ENCODE results near the gene GSDME. TPM values are rescaled to one million over a fixed set of nuclear protein-coding genes. Genes with fewer than 3 reads are reported as not detected.
A peak's percentile ranks its signal among the peaks of the same experiment; 100 is the strongest.

GSDME gene
- total and polyA plus RNA-seq, 4 experiments from 2014 or later, result 0.46 to 1.7 (median 0.92) TPM

- intact Hi-C loops (cut with micrococcal nuclease), result no loop called here
- Mint-ChIP-seq H3K4me3 (no peak overlapping the region), H3K9me3 (peaks cover 0 to 23% (median 14%) of the 10 kb centered on the region in 8 donors), H3K4me1 (peaks cover 0 to 6% (median 5%) of the 10 kb centered on the region in 4 donors), H3K27me3 (peaks cover 6 to 14% of the 10 kb centered on the region in 2 donors), H3K36me3 (no peaks in the 10 kb centered on the region), H3K27ac (no peak overlapping the region)
- CTCF ChIA-PET (ENCODE audit: partially characterized antibody), result no interaction called here
- DNase-seq, result no peak
- POLR2A ChIA-PET (ENCODE audit: partially characterized antibody), result no interaction called here
- H3K36me3 ChIP-seq (ENCODE audit: insufficient read depth, low read length), result no peaks in the 10 kb centered on the region
- H3K27ac ChIP-seq (ENCODE audit: low read depth, low read length), result no peak overlapping the region
- H3K9me3 ChIP-seq (ENCODE audit: control insufficient read depth in 1 of 2, low read length in 2 of 2), result no peaks in the 10 kb centered on the region
- peaks cover 5% of the 10 kb centered on the region for H3K4me1 ChIP-seq (ENCODE audit: insufficient read depth, low read length)
- H3K27me3 ChIP-seq (ENCODE audit: insufficient read depth, low read length), result no peaks in the 10 kb centered on the region
- H3K4me3 ChIP-seq (ENCODE audit: low read length in 2 of 2), result no peak overlapping the region
Observed at GRCh38 chr7:24733414-24734060, 23.7 kb downstream of the GSDME start.

GRCh38 chr7:24732646-24733413, 24.4 kb downstream of the GSDME start:
- intact Hi-C loops (cut with micrococcal nuclease), result no loop called here
- CTCF ChIA-PET (ENCODE audit: partially characterized antibody), result no interaction called here
- Mint-ChIP-seq H3K27me3 (peaks cover 6 to 14% of the 10 kb centered on the region in 2 donors), H3K4me1 (peaks cover 3 to 13% (median 11%) of the 10 kb centered on the region in 4 donors), H3K4me3 (no peak overlapping the region), H3K9me3 (peaks cover 0 to 16% (median 8%) of the 10 kb centered on the region in 8 donors), H3K27ac (no peak overlapping the region), H3K36me3 (no peaks in the 10 kb centered on the region)
- Histone ChIP-seq H3K36me3 (ENCODE audit: insufficient read depth, low read length) (no peaks in the 10 kb centered on the region), H3K4me1 (ENCODE audit: insufficient read depth, low read length) (peaks cover 11% of the 10 kb centered on the region), H3K9me3 (ENCODE audit: control insufficient read depth in 1 of 2, low read length in 2 of 2) (no peaks in the 10 kb centered on the region), H3K27me3 (ENCODE audit: insufficient read depth, low read length) (no peaks in the 10 kb centered on the region), H3K4me3 (ENCODE audit: low read length in 2 of 2) (no peak overlapping the region), H3K27ac (ENCODE audit: low read depth, low read length) (no peak overlapping the region)
- POLR2A ChIA-PET (ENCODE audit: partially characterized antibody), result no interaction called here
- no peak for DNase-seq

- no peaks in the 10 kb centered on the region for H3K36me3 Mint-ChIP-seq
- no peak for DNase-seq
- Histone ChIP-seq H3K4me1 (ENCODE audit: insufficient read depth, low read length) (peaks cover 11% of the 10 kb centered on the region), H3K9me3 (ENCODE audit: control insufficient read depth in 1 of 2, low read length in 2 of 2) (no peaks in the 10 kb centered on the region), H3K36me3 (ENCODE audit: insufficient read depth, low read length) (no peaks in the 10 kb centered on the region), H3K27me3 (ENCODE audit: insufficient read depth, low read length) (no peaks in the 10 kb centered on the region), H3K4me3 (ENCODE audit: low read length in 2 of 2) (no peak overlapping the region), H3K27ac (ENCODE audit: low read depth, low read length) (no peak overlapping the region)
- intact Hi-C loops (cut with micrococcal nuclease), result no loop called here
- H3K9me3 Mint-ChIP-seq, result peaks cover 0 to 11% (median 5%) of the 10 kb centered on the region in 8 donors
- peaks cover 6 to 14% of the 10 kb centered on the region in 2 donors for H3K27me3 Mint-ChIP-seq
- H3K4me3 Mint-ChIP-seq, result no peak overlapping the region
- H3K27ac Mint-ChIP-seq, result no peak overlapping the region
- peaks cover 6 to 23% (median 20%) of the 10 kb centered on the region in 4 donors for H3K4me1 Mint-ChIP-seq
- ChIA-PET POLR2A (ENCODE audit: partially characterized antibody) (no interaction called here), CTCF (ENCODE audit: partially characterized antibody) (no interaction called here)
Observed at GRCh38 chr7:24731313-24731712, 26.0 kb downstream of the GSDME start.

DNA sequence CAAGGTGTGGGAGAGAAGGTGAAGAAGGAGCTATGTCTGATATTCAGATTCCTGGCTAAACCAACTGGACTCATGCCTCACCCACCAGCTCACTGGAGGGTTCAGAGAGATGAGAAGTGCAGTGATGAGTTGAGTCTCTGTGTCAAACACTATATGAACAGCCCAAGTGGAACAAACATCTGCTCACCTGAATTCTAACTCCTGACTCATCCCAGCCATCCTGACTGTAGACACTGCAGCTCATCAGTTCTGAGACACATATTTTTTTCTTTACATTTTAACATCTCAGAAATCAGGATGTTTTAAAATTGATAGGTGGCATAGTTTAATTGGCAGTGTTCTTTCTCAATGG, 27.3 kb downstream of the GSDME start:
- no peak overlapping the region for H3K4me3 Mint-ChIP-seq
- intact Hi-C loops (cut with micrococcal nuclease), result no loop called here

DNA sequence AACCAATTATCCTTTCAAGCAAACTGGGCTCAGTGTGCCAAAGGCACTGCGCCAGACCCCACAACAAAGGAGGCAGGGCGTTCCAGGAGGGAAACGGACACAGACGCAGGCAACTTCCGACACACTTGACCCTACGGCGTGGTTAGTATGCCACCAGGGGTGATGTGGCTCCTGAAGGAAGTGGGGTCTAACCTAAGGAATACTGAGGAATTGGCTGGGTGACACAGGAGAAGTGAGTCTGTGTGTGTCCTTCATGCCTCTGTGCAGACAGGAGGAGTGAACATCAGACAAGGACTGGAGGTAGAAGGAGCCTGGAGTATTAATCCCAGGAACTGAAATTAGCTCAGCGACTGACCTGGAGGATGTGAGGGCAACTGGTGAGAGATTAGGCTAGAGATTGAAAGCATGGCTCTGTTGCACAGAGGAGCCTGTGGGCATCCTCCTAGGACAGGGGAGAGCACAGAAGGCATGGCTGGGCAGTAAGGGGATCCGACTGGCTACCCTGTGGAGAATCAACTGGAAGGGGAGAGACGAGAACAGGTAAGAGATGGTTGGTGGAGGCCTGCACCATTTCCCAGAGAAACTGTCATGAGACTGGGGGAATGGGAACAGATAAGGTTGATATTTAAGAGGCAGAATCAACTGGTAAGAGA, 27.8 kb downstream of the GSDME start:
- peaks cover 4 to 17% of the 10 kb centered on the region in 2 donors for H3K27me3 Mint-ChIP-seq
- POLR2A ChIA-PET (ENCODE audit: partially characterized antibody), result no interaction called here
- H3K27ac Mint-ChIP-seq, result no peak overlapping the region
- no peaks in the 10 kb centered on the region for H3K36me3 ChIP-seq (ENCODE audit: insufficient read depth, low read length)
- peaks cover 11% of the 10 kb centered on the region for H3K4me1 ChIP-seq (ENCODE audit: insufficient read depth, low read length)
- H3K4me3 ChIP-seq (ENCODE audit: low read length in 2 of 2), result no peak overlapping the region
- H3K4me1 Mint-ChIP-seq, result peaks cover 6 to 23% (median 20%) of the 10 kb centered on the region in 4 donors
- CTCF ChIA-PET (ENCODE audit: partially characterized antibody), result no interaction called here
- peaks cover 0 to 3% of the 10 kb centered on the region in 2 donors for H3K36me3 Mint-ChIP-seq
- DNase-seq, result no peak
- H3K4me3 Mint-ChIP-seq, result no peak overlapping the region
- H3K27me3 ChIP-seq (ENCODE audit: insufficient read depth, low read length), result no peaks in the 10 kb centered on the region
- peaks cover 0 to 3% (median 0%) of the 10 kb centered on the region in 8 donors for H3K9me3 Mint-ChIP-seq
- intact Hi-C loops (cut with micrococcal nuclease), result no loop called here
- no peaks in the 10 kb centered on the region for H3K9me3 ChIP-seq (ENCODE audit: control insufficient read depth in 1 of 2, low read length in 2 of 2)
- H3K27ac ChIP-seq (ENCODE audit: low read depth, low read length), result no peak overlapping the region

More for the DNA sequence above, 27.3 kb downstream of the GSDME start:
- H3K9me3 Mint-ChIP-seq, result peaks cover 0 to 7% (median 0%) of the 10 kb centered on the region in 8 donors
- Histone ChIP-seq H3K9me3 (ENCODE audit: control insufficient read depth in 1 of 2, low read length in 2 of 2) (no peaks in the 10 kb centered on the region), H3K4me1 (ENCODE audit: insufficient read depth, low read length) (peaks cover 11% of the 10 kb centered on the region), H3K27me3 (ENCODE audit: insufficient read depth, low read length) (no peaks in the 10 kb centered on the region), H3K4me3 (ENCODE audit: low read length in 2 of 2) (no peak overlapping the region), H3K36me3 (ENCODE audit: insufficient read depth, low read length) (no peaks in the 10 kb centered on the region), H3K27ac (ENCODE audit: low read depth, low read length) (no peak overlapping the region)
- no peak overlapping the region for H3K27ac Mint-ChIP-seq
- peaks cover 0 to 3% of the 10 kb centered on the region in 2 donors for H3K36me3 Mint-ChIP-seq
- ChIA-PET CTCF (ENCODE audit: partially characterized antibody) (no interaction called here), POLR2A (ENCODE audit: partially characterized antibody) (no interaction called here)
- no peak for DNase-seq
- H3K4me1 Mint-ChIP-seq, result peaks cover 6 to 23% (median 20%) of the 10 kb centered on the region in 4 donors
- peaks cover 4 to 17% of the 10 kb centered on the region in 2 donors for H3K27me3 Mint-ChIP-seq

DNA sequence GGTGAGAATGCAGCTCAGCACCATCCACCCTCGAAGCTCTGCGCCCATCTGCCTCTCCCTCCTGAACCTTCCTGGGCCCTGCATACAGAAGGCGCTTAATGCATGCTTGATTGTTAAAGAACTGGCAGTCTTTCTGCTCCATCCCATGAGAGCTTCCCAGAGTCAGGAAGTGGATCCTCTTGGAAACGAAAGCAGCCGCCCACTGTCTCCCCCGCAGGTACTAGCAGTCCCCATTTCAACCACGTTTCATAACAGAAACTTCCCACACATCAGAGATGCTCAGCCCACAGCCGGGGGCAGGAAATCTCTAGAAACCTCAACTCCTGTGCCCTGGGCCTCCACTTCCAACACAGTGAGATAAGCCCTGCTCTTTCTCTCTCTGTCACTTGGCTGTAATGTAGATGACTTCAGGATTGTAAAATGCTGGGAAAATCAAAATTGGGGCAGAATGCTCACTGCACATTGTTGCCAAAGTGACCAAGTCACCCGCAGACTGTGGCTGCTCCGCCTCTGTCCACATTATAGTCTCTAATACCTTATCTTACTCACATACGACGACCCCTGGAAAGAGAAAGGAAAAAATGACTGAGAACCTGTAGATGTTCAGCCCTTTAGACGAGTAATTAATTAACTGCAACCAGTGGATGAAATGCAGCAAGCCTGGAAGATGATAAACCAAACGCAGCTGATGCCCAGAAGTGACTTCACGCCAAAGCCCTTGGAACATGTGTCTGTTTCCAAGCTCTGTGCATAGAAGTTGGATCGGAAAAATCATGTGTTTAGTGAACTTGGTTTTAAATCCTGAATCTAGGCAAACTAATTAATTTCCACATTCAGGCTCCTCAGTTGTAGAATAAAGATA, 28.5 kb downstream of the GSDME start:
- Mint-ChIP-seq H3K27me3 (peaks cover 3 to 15% of the 10 kb centered on the region in 2 donors), H3K27ac (peak overlapping the region in 1 of 7 donors; percentile 10), H3K9me3 (peaks cover 0 to 4% (median 0%) of the 10 kb centered on the region in 8 donors), H3K4me3 (peak overlapping the region in 4 of 8 donors; percentile 1 to 67 (median 38)), H3K4me1 (peaks cover 6 to 23% (median 20%) of the 10 kb centered on the region in 4 donors), H3K36me3 (peaks cover 0 to 3% of the 10 kb centered on the region in 2 donors)
- intact Hi-C loops (cut with micrococcal nuclease), result no loop called here
- ChIA-PET POLR2A (ENCODE audit: partially characterized antibody) (no interaction called here), CTCF (ENCODE audit: partially characterized antibody) (no interaction called here)
- Histone ChIP-seq H3K36me3 (ENCODE audit: insufficient read depth, low read length) (no peaks in the 10 kb centered on the region), H3K27ac (ENCODE audit: low read depth, low read length) (no peak overlapping the region), H3K4me1 (ENCODE audit: insufficient read depth, low read length) (peaks cover 11% of the 10 kb centered on the region), H3K27me3 (ENCODE audit: insufficient read depth, low read length) (no peaks in the 10 kb centered on the region), H3K4me3 (ENCODE audit: low read length in 2 of 2) (no peak overlapping the region), H3K9me3 (ENCODE audit: control insufficient read depth in 1 of 2, low read length in 2 of 2) (no peaks in the 10 kb centered on the region)
- peak in 1 of 5 donors; percentile 5 for DNase-seq

Data from CD4-positive, alpha-beta memory T cell (primary cell).